Small intestine (tissue), 7 donors: Measurements from ENCODE around the gene ISL2. TPM values are rescaled to one million over a fixed set of nuclear protein-coding genes. Genes with fewer than 3 reads are reported as not detected.

Experiments used
- DNase-seq, 2 donors: peaks; one replicate each; pipeline versions ENCODE4 v3.0.0 to v3.0.0-alpha.2; 2013
- FAIRE-seq: peaks from 2 replicates; lab custom pipeline; 2012; peaks lifted over from hg19 to GRCh38; lab: Jason Lieb, UNC
- H3K27ac ChIP-seq, 3 donors: one replicate each; pipeline ENCODE4 v1.5.1; 2013; ENCODE audit warnings: low read length in 2 of 3, mild to moderate bottlenecking in 2 of 3, control low read depth in 1 of 3, inconsistent platforms in 1 of 3, low read depth in 1 of 3, moderate library complexity in 1 of 3
- H3K27me3 ChIP-seq, 3 donors: one replicate each; pipeline ENCODE4 v1.6.1; 2013; ENCODE audit warnings: low read length in 3 of 3, inconsistent platforms in 1 of 3; ENCODE audit not compliant: control insufficient read depth in 3 of 3, insufficient read depth in 3 of 3
- H3K36me3 ChIP-seq, 3 donors: one replicate each; pipeline ENCODE4 v1.6.1; 2013; ENCODE audit warnings: low read length in 3 of 3, inconsistent platforms in 1 of 3, low read depth in 1 of 3, mild to moderate bottlenecking in 1 of 3, moderate library complexity in 1 of 3; ENCODE audit not compliant: control insufficient read depth in 3 of 3, insufficient read depth in 2 of 3
- H3K4me1 ChIP-seq, 3 donors: one replicate each; pipeline ENCODE4 v1.6.1; 2013; ENCODE audit warnings: low read length in 2 of 3, inconsistent platforms in 1 of 3, low read depth in 1 of 3, mild to moderate bottlenecking in 1 of 3, moderate library complexity in 1 of 3; ENCODE audit not compliant: control insufficient read depth in 3 of 3, insufficient read depth in 2 of 3
- H3K4me3 ChIP-seq, 3 donors: one replicate each; pipeline ENCODE4 v1.5.1; 2013; ENCODE audit warnings: low read length in 3 of 3, control low read depth in 1 of 3, inconsistent platforms in 1 of 3, low read depth in 1 of 3, mild to moderate bottlenecking in 1 of 3, moderate library complexity in 1 of 3
- H3K9me3 ChIP-seq, 2 donors: one replicate each; pipeline ENCODE4 v1.6.1; 2013; ENCODE audit warnings: low read depth in 1 of 2, low read length in 1 of 2; ENCODE audit not compliant: control insufficient read depth in 2 of 2, insufficient read depth in 1 of 2
- WGBS, 3 donors: extraction: QIAGEN DNeasy Blood & Tissue Kit; methylation state at CpG; one replicate each; pipeline ENCODE4 v1.1.7; 2013; 5-methylcytosine and 5-hydroxymethylcytosine counted together
- polyA plus RNA-seq, 4 donors: library from polyadenylated mRNA; stranded (reverse) in 3 of 4; unstranded in 1 of 4; fragments of 200-250 nt in 3 of 4; fragments of 120-200 nt in 1 of 4; gene quantifications; one replicate each; pipeline versions ENCODE4 v1.2.1 to v1.2.3, GENCODE V29; 2013
- donor health status: healthy with polysubstance abuse.
- donor health status: control.
- donor health status: control.
- donor health status: Bipolar disorder and iron deficiency.
- donor health status: healthy.

Gene ISL2
- polyA plus RNA-seq, 4 donors: 0.54 to 3.5 (median 1.4) TPM; not detected in 1

DNA sequence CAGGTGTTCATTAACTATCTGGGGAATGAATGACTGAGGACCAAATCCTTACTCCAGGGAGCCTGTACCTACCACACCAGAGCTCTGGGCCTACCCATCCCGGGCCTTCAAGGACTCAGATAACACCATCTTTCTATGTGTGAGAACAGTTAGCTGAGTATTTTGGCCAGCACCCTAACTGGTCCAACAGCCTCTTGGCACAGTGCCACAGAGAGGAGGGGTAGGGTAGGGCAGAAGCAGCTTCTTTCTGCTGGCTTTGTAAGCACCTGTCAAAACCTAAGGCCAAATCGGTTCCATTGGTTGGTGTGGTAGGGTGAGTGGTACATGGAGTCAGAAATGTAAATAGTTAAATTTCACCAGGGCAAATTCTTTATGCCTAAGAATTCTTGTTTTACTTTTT is 26.7 kb downstream of the ISL2 start:
- 61 to 83% (median 61%) methylated on average over 2 of the region's 2 CpGs for WGBS, 3 donors
- Histone ChIP-seq H3K36me3 (peaks cover 2 to 6% (median 2%) of the 10 kb centered on the region in 3 donors), H3K27me3 (no peaks in the 10 kb centered on the region), H3K4me1 (no peaks in the 10 kb centered on the region), H3K9me3 (no peaks in the 10 kb centered on the region), H3K27ac (no peak overlapping the region), H3K4me3 (no peak overlapping the region)
- no peak for FAIRE-seq
- no peak for DNase-seq

- H3K27me3 ChIP-seq: no peaks in the 10 kb centered on the region
- no peak for FAIRE-seq
- no peaks in the 10 kb centered on the region for H3K4me1 ChIP-seq
- H3K4me3 ChIP-seq: no peak overlapping the region
- H3K27ac ChIP-seq: no peak overlapping the region
- WGBS, 3 donors: 45 to 72% (median 67%) methylated on average over 1 of the region's 1 CpG
- peaks cover 0 to 7% (median 2%) of the 10 kb centered on the region in 3 donors for H3K36me3 ChIP-seq
- DNase-seq: peak; percentile 15 to 88
- H3K9me3 ChIP-seq: no peaks in the 10 kb centered on the region
Observed at GRCh38 chr15:76366714-76367113, 30.1 kb downstream of the ISL2 start.

DNA sequence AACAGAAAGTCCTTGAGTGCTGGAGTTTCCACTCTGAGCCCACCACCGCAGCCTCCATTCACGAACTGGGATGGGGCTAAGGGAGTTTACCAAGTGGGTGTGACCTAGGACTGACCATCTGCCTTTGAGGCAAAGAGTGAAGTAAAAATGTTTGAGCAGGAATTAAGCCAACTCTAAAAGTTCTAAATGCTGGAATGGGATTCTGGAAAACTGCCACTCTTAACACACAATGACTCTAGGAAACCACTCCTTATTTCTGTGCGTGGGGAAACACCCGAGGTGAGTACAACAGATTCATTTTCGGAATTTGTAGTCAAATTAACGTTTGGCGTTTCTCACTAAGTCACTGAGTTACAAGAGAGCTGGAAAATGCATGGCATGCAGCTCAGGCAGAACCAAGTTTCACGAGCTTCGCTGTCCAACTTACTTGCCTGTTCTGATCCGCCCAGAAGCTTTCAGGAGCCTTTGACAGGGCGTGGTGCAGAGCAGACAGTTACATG is 31.6 kb downstream of the ISL2 start:
- WGBS, 3 donors: 61 to 87% (median 75%) methylated on average over 11 of the region's 11 CpGs
- Histone ChIP-seq H3K9me3 (no peaks in the 10 kb centered on the region), H3K36me3 (peaks cover 0 to 7% (median 2%) of the 10 kb centered on the region in 3 donors), H3K27ac (no peak overlapping the region), H3K27me3 (no peaks in the 10 kb centered on the region), H3K4me3 (no peak overlapping the region), H3K4me1 (no peaks in the 10 kb centered on the region)
- FAIRE-seq (no peak), DNase-seq (no peak)

DNA sequence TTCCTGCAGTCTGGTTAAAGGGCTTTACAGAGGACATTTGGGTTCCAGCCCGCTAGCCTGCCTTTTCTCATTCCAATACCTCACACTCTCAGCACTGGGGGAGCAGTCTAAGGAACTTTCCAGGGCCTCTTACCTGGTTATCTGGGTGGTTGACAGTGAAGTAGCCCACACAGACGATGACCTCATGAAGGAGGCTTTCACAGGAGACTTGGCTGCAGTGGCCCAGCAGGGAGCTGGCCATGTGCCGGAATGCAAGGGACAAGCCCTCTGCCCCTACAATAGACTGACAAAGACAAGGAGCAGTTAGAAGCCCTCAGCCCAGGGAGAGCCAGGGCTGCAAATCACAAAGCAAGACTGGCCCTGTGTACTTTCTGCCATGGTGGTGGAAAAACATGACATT is 39.5 kb downstream of the ISL2 start:
- DNase-seq (no peak), FAIRE-seq (no peak)
- WGBS, 3 donors: 94 to 96% (median 96%) methylated on average over 3 of the region's 3 CpGs
- H3K27ac ChIP-seq: no peak overlapping the region
- no peaks in the 10 kb centered on the region for H3K9me3 ChIP-seq
- H3K4me1 ChIP-seq: peaks cover 0 to 6% (median 0%) of the 10 kb centered on the region in 3 donors
- no peak overlapping the region for H3K4me3 ChIP-seq
- H3K27me3 ChIP-seq: no peaks in the 10 kb centered on the region
- peaks cover 0 to 18% (median 0%) of the 10 kb centered on the region in 3 donors for H3K36me3 ChIP-seq

GRCh38 chr15:76376816-76377215 is 40.2 kb downstream of the ISL2 start:
- Histone ChIP-seq H3K27me3 (no peaks in the 10 kb centered on the region), H3K27ac (no peak overlapping the region), H3K9me3 (no peaks in the 10 kb centered on the region), H3K36me3 (peaks cover 0 to 20% (median 0%) of the 10 kb centered on the region in 3 donors), H3K4me3 (no peak overlapping the region), H3K4me1 (peaks cover 0 to 6% (median 0%) of the 10 kb centered on the region in 3 donors)
- 79 to 94% (median 89%) methylated on average over 8 of the region's 8 CpGs for WGBS, 3 donors
- DNase-seq (no peak), FAIRE-seq (no peak)

GRCh38 chr15:76377217-76377616 is 40.6 kb downstream of the ISL2 start:
- Histone ChIP-seq H3K27ac (no peak overlapping the region), H3K9me3 (no peaks in the 10 kb centered on the region), H3K4me3 (no peak overlapping the region), H3K36me3 (peaks cover 0 to 20% (median 0%) of the 10 kb centered on the region in 3 donors), H3K27me3 (no peaks in the 10 kb centered on the region), H3K4me1 (peaks cover 0 to 6% (median 0%) of the 10 kb centered on the region in 3 donors)
- DNase-seq: peak; percentile 10 to 15
- no peak for FAIRE-seq
- 59 to 70% (median 64%) methylated on average over 2 of the region's 2 CpGs for WGBS, 3 donors

DNA sequence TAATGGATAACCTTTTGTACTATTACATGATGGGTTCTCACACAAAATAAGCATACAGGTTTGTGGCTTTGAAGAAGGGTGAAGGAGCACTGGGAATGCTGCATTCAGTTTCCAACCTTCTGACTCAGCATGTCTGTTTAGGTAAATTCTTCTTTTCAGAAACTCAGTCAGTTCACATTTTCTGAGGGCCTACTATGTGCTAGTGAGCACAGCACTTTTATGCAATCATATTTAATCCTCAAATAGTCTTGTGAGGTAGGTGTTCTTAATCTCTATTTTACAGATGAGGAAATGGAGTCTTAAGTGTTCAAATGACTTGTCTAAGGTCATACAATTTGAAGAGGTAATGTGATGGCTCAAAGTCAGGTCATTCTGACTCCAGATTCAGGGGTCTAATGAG is 41.2 kb downstream of the ISL2 start:
- FAIRE-seq (no peak), DNase-seq (no peak)
- H3K27me3 ChIP-seq: no peaks in the 10 kb centered on the region
- H3K4me3 ChIP-seq: no peak overlapping the region
- H3K27ac ChIP-seq: no peak overlapping the region
- peaks cover 0 to 20% (median 0%) of the 10 kb centered on the region in 3 donors for H3K36me3 ChIP-seq
- peaks cover 0 to 6% (median 0%) of the 10 kb centered on the region in 3 donors for H3K4me1 ChIP-seq
- H3K9me3 ChIP-seq: no peaks in the 10 kb centered on the region

- H3K36me3 ChIP-seq: peaks cover 0 to 20% (median 0%) of the 10 kb centered on the region in 3 donors
- peaks cover 0 to 6% (median 0%) of the 10 kb centered on the region in 3 donors for H3K4me1 ChIP-seq
- DNase-seq: no peak
- WGBS, 3 donors: 92 to 100% (median 95%) methylated on average over 1 of the region's 1 CpG
- no peak overlapping the region for H3K4me3 ChIP-seq
- FAIRE-seq: no peak
- H3K9me3 ChIP-seq: no peaks in the 10 kb centered on the region
- no peak overlapping the region for H3K27ac ChIP-seq
- H3K27me3 ChIP-seq: no peaks in the 10 kb centered on the region
Observed at GRCh38 chr15:76378691-76379090, 42.1 kb downstream of the ISL2 start.

DNA sequence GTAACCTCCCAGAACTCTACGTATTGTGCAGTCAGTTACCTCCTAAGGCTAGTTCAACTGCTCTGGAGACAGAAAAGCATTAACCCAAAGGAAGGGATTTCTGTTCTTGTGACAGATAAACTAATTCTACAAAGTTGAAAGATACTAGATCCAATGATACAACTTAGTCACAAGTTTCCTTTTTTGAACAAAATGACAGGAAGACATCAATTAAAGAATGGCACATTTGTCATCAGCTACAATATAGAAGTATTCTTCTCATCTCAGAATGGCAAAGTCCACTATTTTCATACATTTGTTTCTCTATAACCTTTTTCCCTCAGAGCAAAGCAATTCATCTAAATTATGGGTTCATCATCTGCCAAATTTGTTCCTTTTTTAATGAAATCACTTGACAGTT is 43.7 kb downstream of the ISL2 start:
- peaks cover 0 to 14% (median 0%) of the 10 kb centered on the region in 3 donors for H3K36me3 ChIP-seq
- FAIRE-seq (no peak), DNase-seq (no peak)
- H3K9me3 ChIP-seq: no peaks in the 10 kb centered on the region
- H3K27ac ChIP-seq: no peak overlapping the region
- 86 to 100% (median 97%) methylated on average over 1 of the region's 1 CpG for WGBS, 3 donors
- H3K4me1 ChIP-seq: peaks cover 0 to 6% (median 0%) of the 10 kb centered on the region in 3 donors
- H3K27me3 ChIP-seq: no peaks in the 10 kb centered on the region
- no peak overlapping the region for H3K4me3 ChIP-seq
